GM12865 (cell line): ENCODE data around the gene RIMS1.

Source experiments
- DNase-seq: peaks from one replicate; pipeline ENCODE4 v3.0.0; 2010; ENCODE audit warnings: low read depth
- H3K4me3 ChIP-seq: 2 replicates; pipeline ENCODE4 v1.5.1; 2011; ENCODE audit warnings: mild to moderate bottlenecking, low read depth, low read length, control low read depth
- TF ChIP-seq, protein P1 (sequence below): IDR thresholded peaks from 2 replicates; pipeline ENCODE4 v1.5.1; 2011; ENCODE audit warnings: low read length, control low read depth, low read depth, inconsistent platforms; ENCODE audit not compliant: insufficient read depth; ENCODE audit errors: missing control alignments

Gene RIMS1

DNA sequence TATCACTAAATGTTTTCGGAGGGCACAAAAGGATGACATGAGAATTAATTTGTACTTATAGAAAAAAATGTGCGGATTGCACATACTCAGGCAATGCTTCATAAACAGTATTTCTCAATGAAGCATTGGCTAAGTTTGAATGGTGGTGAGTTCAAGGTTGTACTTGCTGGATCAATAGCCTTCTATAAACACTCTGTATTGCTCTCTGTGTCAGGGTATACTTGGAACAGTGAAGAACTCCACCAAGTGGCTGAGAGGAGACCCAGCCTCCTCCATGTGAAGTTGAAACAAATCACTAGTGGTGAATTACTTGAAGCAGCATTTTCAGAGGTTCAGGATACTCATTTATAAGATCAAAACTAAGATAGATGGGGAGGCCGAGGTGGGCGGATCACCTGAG is 360.6 kb downstream of the RIMS1 start:
- no peak overlapping the region for H3K4me3 ChIP-seq
- peak; percentile 2 for DNase-seq
- TF ChIP-seq, protein P1, sequence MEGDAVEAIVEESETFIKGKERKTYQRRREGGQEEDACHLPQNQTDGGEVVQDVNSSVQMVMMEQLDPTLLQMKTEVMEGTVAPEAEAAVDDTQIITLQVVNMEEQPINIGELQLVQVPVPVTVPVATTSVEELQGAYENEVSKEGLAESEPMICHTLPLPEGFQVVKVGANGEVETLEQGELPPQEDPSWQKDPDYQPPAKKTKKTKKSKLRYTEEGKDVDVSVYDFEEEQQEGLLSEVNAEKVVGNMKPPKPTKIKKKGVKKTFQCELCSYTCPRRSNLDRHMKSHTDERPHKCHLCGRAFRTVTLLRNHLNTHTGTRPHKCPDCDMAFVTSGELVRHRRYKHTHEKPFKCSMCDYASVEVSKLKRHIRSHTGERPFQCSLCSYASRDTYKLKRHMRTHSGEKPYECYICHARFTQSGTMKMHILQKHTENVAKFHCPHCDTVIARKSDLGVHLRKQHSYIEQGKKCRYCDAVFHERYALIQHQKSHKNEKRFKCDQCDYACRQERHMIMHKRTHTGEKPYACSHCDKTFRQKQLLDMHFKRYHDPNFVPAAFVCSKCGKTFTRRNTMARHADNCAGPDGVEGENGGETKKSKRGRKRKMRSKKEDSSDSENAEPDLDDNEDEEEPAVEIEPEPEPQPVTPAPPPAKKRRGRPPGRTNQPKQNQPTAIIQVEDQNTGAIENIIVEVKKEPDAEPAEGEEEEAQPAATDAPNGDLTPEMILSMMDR = no peak

DNA sequence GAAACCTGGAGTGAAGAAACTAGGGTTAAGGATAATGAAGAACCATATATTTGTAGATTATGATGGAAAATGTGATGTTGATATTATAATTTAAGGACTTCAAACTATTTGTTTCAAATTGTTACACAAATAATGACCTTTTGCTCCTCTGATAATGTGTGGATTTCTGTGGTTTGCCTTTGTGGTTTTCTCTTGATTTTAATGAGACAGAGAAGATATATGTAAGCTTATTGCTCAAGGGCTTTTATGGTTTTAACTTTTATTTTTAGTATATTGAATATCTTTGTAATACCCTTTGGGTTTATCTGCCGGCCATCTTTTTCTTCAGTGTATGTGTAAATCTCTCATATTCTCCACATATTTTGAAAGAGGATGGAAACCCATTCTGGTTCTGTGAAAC is 362.3 kb downstream of the RIMS1 start:
- TF ChIP-seq, protein P1 = no peak
- no peak for DNase-seq
- H3K4me3 ChIP-seq = no peak overlapping the region

DNA sequence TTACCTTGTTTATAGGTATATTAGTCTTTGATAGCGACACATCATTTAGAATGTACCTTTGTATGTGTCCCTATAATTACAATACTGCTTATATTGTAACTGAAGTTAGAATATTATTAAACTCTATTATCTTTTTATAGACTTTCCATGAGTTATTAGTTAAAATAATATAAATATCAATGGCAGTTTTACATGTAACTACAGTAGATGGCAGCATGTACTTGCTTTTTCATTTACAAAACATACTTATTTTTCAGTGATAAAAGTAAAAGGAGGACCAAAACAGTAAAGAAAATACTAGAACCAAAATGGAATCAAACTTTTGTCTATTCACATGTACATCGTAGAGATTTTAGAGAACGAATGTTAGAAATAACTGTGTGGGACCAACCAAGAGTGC is 364.3 kb downstream of the RIMS1 start:
- TF ChIP-seq, protein P1 = no peak
- no peak overlapping the region for H3K4me3 ChIP-seq
- DNase-seq = no peak

DNA sequence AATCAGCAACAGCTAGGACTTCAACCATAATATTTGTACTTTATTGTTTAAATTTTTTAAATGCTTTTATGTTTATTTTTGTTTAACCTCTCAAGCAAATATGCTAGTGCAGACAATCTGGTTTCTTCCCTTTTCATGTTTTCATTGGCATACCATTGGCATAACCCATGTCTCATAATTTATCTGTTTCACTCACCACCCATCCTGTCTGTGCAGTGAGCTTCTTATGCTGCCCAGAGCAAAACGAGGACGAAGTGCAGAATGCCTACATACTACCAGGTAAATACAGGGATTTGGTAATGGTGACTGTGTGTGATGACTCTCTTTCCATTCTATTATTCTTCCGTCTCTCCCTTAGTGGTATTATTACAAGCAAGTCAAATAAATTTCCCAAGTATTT is 374.1 kb downstream of the RIMS1 start:
- DNase-seq = no peak
- no peak overlapping the region for H3K4me3 ChIP-seq
- TF ChIP-seq, protein P1 = no peak

DNA sequence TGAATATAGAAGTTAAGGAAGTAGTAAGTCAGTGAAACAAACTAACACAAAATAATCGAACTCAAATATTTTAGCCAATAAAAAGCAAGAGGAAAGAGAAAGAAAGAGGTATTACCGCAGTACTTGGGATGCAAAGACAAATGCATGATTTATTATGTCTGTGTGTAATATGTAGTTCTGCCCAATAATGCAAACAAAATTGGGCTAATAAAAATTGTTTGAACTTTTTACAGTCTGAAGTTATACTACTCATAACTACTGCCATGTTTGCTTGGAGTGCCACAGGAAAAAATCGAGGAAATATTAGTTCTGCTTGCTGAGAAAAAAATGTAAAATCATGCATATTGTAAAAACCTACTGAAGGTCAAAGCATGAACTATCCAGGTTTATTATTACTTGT is 375.2 kb downstream of the RIMS1 start:
- TF ChIP-seq, protein P1 = no peak
- no peak overlapping the region for H3K4me3 ChIP-seq
- DNase-seq = no peak

DNA sequence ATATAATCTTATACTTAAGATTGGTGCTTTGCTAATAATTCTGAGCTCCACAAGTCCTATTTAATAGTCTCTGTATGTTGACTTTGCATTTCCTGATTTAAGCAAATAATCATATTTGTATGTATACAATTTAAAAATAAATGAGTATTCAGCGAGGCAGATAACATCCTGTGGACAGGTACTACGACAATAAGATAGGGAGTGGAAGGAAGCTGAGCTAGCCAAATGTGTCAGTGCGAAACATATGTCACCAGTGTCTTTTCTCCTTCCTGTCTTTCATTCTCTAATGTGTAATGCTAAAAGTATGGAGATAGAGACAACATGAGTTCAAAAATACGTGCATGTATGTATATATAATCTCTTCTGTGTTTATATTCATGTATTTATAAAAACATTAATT is 375.9 kb downstream of the RIMS1 start:
- no peak for DNase-seq
- TF ChIP-seq, protein P1 = no peak
- no peak overlapping the region for H3K4me3 ChIP-seq

DNA sequence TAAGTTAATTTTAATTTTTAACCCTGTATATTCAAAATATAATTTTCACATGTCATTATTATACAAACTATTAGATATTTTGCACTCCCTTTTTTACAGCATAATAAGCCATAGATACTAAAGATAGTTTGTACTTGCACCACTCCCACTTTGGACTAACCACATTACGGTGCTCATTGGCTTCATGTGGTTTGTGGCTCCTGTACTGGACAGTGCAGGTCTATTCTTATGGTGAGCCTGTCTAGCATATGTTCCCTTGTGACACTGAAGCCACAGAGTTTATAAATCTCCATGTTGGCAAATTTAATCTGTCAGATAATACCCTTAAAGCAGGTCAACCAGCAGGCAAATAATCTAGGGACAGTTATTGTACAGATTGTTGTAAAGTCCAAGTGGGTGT is 381.1 kb downstream of the RIMS1 start:
- TF ChIP-seq, protein P1 = no peak
- H3K4me3 ChIP-seq = no peak overlapping the region
- DNase-seq = no peak
